GM21526 (cell line): ENCODE results near the gene UCKL1.
"Not testable (repeated sequence)": the region's sequence is repeated elsewhere in the genome, so short reads cannot be mapped to it uniquely, and the experiment has no call there.

Experiments
- ATAC-seq: cut with Tn5 transposase; IDR thresholded peaks from one replicate; pipeline ENCODE4 v1.9.1; 2021; ENCODE audit warnings: moderate library complexity; ENCODE audit not compliant: unreplicated experiment, low FRiP score

The UCKL1 gene

DNA sequence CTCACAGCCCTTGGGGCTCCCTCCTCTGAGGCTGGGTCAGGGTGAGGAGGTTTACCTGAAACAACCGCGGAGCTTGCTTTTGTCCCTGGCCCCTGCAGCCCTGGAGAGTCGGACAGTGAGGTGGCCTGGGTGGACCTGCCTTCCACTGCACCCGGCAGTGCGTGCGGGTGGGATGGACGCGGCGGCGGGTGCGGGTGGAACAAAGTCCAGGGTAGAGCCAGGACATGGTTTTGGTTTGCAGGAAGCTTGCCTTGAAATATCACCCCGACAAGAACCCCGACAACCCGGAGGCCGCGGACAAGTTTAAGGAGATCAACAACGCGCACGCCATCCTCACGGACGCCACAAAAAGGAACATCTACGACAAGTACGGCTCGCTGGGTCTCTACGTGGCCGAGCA is 27.1 kb downstream of the UCKL1 start:
- ATAC-seq, result no peak

GRCh38 chr20:63926298-63926697 is 29.9 kb downstream of the UCKL1 start:
- no peak for ATAC-seq

DNA sequence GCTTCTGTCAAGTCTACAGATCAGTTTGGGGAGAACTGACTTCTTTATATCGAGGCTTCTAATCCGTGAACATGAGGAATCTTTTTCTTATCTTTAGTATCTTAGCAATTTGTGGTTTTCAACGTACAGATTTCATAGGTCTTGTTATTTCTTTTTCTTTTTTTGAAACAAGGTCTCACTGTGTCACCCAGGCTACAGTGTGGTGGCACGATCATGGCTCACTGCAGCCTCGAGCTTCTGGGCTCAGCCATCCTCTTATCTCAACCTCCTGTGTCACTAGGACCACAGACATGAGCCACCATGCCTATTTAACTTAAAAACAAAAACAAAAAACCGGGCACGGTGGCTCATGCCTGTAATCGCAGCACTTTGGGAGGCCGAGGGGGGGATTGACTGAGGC is 32.0 kb downstream of the UCKL1 start:
- ATAC-seq, result no peak

GRCh38 chr20:63923651-63924050 is 32.6 kb downstream of the UCKL1 start:
- ATAC-seq, result no peak

GRCh38 chr20:63920226-63920625 is 36.0 kb downstream of the UCKL1 start:
- no peak for ATAC-seq

DNA sequence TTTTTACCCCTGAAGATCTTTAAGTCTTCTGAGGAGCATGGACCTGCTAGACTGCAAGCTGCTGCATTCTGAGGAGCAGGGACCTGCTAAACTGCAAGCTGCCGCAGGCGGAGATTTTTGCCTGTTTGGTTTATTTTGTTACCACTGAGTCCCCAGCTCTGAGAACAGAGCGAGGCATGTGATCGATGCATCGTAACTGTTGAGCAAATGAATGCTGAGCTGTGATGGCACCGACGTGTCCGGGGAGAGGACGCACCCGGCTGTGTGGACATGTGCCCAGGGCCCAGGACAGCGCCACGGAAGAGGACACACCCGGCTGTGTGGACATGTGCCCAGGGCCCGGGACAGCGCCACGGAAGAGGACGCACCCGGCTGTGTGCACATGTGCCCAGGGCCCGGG is 37.1 kb downstream of the UCKL1 start:
- no peak for ATAC-seq

GRCh38 chr20:63917811-63918210 is 38.4 kb downstream of the UCKL1 start:
- ATAC-seq, result no peak

DNA sequence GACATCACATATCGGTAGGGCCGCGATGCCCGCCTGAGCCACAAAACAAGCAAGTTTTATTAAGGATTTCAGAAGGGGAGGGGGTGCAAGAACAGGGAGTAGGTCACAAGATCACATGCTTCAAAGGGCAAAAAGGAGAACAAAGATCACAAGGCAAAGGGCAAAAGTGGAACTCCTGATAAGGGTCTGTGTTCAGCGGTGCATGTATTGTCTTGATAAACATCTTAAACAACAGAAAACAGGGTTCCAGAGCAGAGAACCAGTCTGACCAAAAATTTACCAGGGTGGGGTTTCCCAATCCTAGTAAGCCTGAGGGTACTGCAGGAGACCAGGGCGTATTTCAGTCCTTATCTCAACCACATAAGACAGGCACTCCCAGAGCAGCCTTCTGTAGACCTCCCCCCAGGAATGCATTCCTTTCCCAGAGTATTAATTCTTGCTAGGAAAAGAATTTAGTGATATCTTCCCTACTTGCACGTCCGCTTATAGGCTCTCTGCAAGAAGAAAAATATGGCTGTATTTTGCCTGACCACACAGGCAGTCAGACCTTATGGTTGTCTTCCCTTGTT is 39.8 kb downstream of the UCKL1 start:
- ATAC-seq, result not testable (repeated sequence)

GRCh38 chr20:63915471-63915870 is 40.7 kb downstream of the UCKL1 start:
- ATAC-seq, result no peak

- ATAC-seq, result no peak
Observed at GRCh38 chr20:63913768-63914167, 42.4 kb downstream of the UCKL1 start.

DNA sequence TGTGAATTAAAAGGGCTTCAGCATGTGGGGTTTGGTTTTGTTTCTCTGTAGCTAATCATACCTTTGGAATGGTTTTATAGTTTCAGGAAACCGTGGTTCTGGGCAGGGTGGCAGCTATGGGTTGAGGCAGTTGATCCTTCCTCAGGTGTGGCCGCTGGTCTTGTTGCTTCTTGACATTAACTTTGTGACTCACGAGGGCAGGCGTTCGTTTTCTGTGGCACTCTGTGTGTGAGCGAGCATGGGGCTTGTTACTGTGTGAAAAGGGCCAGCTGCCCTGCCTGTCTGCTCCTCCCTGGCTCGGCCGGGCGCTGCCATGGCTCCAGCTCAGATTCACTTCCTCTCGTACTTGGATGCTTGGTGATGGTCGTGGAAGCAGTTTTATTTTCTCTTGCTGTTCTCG is 45.0 kb downstream of the UCKL1 start:
- ATAC-seq, result no peak

- no peak for ATAC-seq
Observed at GRCh38 chr20:63908008-63908682, 48.1 kb downstream of the UCKL1 start.

DNA sequence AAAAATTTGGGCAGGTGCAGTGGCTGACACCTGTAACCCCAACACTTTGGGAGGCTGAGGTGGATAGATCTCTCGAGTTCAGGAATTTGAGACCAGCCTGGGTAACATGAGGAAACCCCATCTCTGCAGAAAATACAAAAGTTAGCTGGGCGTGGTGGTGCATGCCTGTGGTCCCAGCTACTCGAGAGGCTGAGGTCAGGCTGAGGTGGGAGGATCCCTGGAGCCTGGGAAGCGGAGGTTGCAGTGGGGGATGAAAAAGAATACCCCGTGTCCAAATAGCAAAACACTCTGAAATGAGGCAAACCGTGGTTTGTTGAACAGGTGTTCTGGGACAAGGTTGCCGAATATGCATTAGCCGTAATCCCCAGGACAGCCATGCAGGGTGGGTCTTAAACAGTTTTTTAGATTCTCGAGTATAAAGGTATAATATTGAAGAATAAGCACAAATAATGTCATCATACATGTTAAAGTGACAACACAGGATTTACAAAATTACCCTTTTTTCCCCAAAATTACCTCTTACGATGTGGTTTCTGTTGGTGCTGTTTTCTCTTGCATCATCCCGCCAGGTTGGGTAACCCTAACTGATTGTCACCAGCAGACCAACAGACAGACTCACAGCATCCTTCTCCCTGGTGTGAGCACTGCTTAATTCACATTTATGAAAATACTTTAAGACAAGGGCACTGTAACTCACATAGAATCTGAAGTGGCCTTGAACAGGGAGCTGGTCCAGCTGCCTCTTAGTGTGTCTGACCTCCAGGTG is 52.2 kb downstream of the UCKL1 start:
- ATAC-seq, result no peak

DNA sequence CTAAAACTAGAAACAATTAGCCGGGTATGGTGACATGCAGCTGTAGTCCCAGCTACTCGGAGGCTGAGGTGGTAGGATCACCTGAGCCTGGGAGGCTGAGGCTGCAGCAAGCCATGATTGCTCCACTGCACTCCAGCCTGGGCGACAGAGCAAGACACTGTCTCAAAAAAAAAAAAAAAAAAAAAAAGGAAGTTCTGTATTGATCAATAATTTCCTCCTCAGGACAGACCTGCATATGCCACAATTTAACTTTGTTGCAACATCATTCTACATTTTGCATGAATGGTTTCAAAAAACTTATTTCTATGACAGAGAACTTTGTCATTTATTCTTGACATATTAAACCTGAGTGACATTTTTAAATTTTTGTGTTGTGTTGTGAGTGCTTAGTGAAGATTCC is 55.8 kb downstream of the UCKL1 start:
- ATAC-seq, result no peak

- ATAC-seq, result no peak
Observed at GRCh38 chr20:63898882-63899558, 57.2 kb downstream of the UCKL1 start.

DNA sequence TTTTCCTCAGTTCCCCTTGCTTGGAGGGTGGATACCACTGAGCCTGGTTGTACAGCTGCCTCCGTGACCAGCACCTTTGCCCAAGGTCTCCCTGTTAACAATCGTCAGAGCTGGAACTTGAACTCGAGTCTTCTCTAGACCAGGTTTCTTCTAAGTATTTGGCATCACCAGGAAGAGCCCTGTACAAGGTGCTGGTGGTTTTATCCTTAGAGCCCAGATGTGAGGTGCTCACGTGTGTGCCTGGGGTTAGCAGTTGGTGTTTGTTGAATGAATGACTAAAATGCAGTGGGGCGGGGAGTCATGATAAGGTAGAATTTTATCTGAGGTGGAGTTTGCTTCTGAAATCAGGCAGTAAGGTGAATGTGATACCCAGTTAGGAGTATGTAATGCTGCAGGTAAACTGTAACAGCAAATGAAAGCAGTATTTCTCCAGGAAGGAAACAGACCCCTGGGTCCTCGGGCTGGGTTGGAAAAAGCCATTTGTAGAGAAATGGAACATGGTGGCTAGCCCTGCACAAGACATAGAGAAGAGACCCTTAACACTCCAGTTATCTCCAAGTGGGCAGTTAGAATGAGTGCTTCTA is 58.1 kb downstream of the UCKL1 start:
- no peak for ATAC-seq

DNA sequence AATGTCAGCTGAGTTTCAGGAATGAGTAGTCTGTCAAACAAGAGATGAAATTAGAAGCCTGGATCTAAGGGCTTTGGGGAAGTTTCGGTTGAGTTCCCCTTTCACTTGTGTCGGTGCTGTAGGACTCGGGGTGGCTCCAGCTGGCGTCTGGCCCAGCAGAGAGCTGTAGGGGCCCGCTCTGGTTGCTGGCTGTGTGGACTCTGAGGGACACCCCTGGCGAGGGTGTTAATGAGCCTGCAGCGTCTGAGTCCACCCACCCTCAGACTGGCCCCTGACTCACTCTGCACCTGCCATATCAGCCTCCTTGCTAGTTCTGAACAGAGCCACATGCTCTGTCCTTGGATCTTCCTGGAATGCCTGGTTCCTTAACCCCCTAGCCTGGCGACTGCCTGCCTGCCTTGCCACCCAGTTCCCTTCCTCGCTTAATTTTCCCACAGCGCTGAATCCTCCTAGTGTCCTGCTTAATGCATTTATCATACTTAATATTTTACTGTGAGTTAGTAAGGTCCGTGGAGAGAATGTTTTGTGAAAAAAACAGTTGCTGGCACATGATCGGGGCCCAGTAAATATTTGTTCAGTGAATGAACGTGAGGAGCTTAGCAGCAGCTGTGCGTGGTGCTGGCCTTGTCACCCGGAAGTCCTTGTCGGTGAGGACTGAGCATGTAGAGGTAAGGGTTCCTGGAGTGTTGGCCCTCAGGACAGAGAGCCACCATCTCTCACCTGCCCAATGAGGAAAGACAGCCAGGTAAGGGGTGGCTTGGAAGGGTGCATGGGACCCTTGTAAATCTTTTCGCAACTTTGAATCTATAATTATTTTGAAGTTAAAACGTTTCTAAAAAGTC is 59.7 kb downstream of the UCKL1 start:
- no peak for ATAC-seq

DNA sequence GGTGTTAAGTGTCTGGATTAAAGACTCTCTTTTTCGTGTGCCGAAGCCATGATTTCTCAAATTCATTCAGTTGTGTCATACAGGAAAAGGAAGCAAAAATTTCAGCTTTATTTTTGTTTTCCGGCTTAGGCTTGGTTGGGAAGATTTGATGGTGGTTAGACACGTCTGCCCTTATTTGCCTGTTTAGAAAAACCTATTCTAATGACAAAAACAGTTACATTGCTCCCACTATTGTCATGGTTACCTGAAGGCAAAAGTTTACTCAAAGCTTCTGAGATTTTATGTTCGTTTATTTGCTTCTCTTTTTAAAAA is 60.3 kb downstream of the UCKL1 start:
- ATAC-seq, result no peak

GRCh38 chr20:63895202-63895951 is 60.8 kb downstream of the UCKL1 start:
- peak; percentile 7 for ATAC-seq
